ENCODE results near the gene TIMP1. TPM values are rescaled to one million over a fixed set of nuclear protein-coding genes. Genes with fewer than 3 reads are reported as not detected.
A peak's percentile ranks its signal among the peaks of the same experiment; 100 is the strongest.

The TIMP1 gene
- total RNA-seq, 2 experiments from 2014 or later: not detected

- H3K9me2 ChIP-seq (ENCODE audit: insufficient read depth, low read length): no peaks in the 10 kb centered on the region
- no TSS peak for BruUV-seq (replicated peaks)
- H3K4me3 ChIP-seq (ENCODE audit: low read depth, low read length, poor library complexity, severe bottlenecking): no peak overlapping the region
- peaks cover 22% of the 10 kb centered on the region for H3K4me1 ChIP-seq (ENCODE audit: insufficient read depth, low read length, poor library complexity, severe bottlenecking)
- CTCF ChIA-PET (ENCODE audit: unreplicated experiment): no interaction called here
- H3K4me2 ChIP-seq (ENCODE audit: low read length): peak overlapping the region; percentile 92; the same call in 1 of the 2 replicates
- no peaks in the 10 kb centered on the region for H4K20me1 ChIP-seq (ENCODE audit: insufficient read depth, low read length)
- peaks cover 43% of the 10 kb centered on the region for H3K36me3 ChIP-seq (ENCODE audit: insufficient read depth, low read length)
- TF ChIP-seq EZH2phosphoT487 (IDR thresholded peaks at IDR 0.05; ENCODE audit: borderline replicate concordance, low read depth, low read length) (no peak), CTCF (conservative IDR thresholded peaks at IDR 0.05; ENCODE audit: low read length) (peak; percentile 61)
- no peak overlapping the region for H3K27ac ChIP-seq (ENCODE audit: low read depth, low read length, poor library complexity, severe bottlenecking)
- H3K79me2 ChIP-seq (ENCODE audit: insufficient read depth, low read depth, low read length): peaks cover 15% of the 10 kb centered on the region; the same call in 1 of the 2 replicates
- POLR2A ChIA-PET: no interaction called here
- H2AFZ ChIP-seq (ENCODE audit: low read length): no peak overlapping the region
- no peaks in the 10 kb centered on the region for H3K9me3 ChIP-seq (ENCODE audit: low read length)
- intact Hi-C loops (cut with micrococcal nuclease; ENCODE audit: unreplicated experiment): loop anchor here (2.0 to 5.0 kb wide), 4 partner anchors 65 to 464 kb away; partner anchors contain the start of genes CFP and ELK1
- peak; percentile 38 for DNase-seq (ENCODE audit: low spot score)
These were observed 19.5 kb upstream of the TIMP1 start for GRCh38 chrX:47562615-47563243.

- H2AFZ ChIP-seq (ENCODE audit: low read length): no peak overlapping the region
- H3K4me2 ChIP-seq (ENCODE audit: low read length): no peak overlapping the region
- no TSS peak for BruUV-seq (replicated peaks)
- peaks cover 19% of the 10 kb centered on the region for H3K4me1 ChIP-seq (ENCODE audit: insufficient read depth, low read length, poor library complexity, severe bottlenecking)
- no peak overlapping the region for H3K4me3 ChIP-seq (ENCODE audit: low read depth, low read length, poor library complexity, severe bottlenecking)
- H4K20me1 ChIP-seq (ENCODE audit: insufficient read depth, low read length): no peaks in the 10 kb centered on the region
- no peaks in the 10 kb centered on the region for H3K9me3 ChIP-seq (ENCODE audit: low read length)
- no peak for DNase-seq (ENCODE audit: low spot score)
- ChIA-PET POLR2A (no interaction called here), CTCF (ENCODE audit: unreplicated experiment) (no interaction called here)
- no peaks in the 10 kb centered on the region for H3K9me2 ChIP-seq (ENCODE audit: insufficient read depth, low read length)
- TF ChIP-seq CTCF (conservative IDR thresholded peaks at IDR 0.05; ENCODE audit: low read length): no peak
- no peak for TF ChIP-seq EZH2phosphoT487 (IDR thresholded peaks at IDR 0.05; ENCODE audit: borderline replicate concordance, low read depth, low read length)
- no peak overlapping the region for H3K27ac ChIP-seq (ENCODE audit: low read depth, low read length, poor library complexity, severe bottlenecking)
- H3K36me3 ChIP-seq (ENCODE audit: insufficient read depth, low read length): peaks cover 54% of the 10 kb centered on the region
- H3K79me2 ChIP-seq (ENCODE audit: insufficient read depth, low read depth, low read length): peaks cover 15% of the 10 kb centered on the region; the same call in 1 of the 2 replicates
- intact Hi-C loops (cut with micrococcal nuclease; ENCODE audit: unreplicated experiment): loop anchor here (2.0 to 5.0 kb wide), 4 partner anchors 63 to 463 kb away; partner anchors contain the start of genes CFP and ELK1
These were observed 18.4 kb upstream of the TIMP1 start for GRCh38 chrX:47563801-47564315.
